Thoracic aorta (tissue), 2 donors: ENCODE results near the gene SLC25A45. TPM values are rescaled to one million over a fixed set of nuclear protein-coding genes. Genes with fewer than 3 reads are reported as not detected.
A peak's percentile ranks its signal among the peaks of the same experiment; 100 is the strongest.

ENCODE experiments used
- ATAC-seq: fragments of 150-250 bp; one replicate; pipeline ENCODE4 v1.8.0; 2017; ENCODE audit warnings: low read depth; ENCODE audit not compliant: insufficient number of reproducible peaks, low FRiP score
- DNase-seq: peaks from one replicate; pipeline ENCODE4 v3.0.0-alpha.2; 2020; ENCODE audit warnings: low spot score
- H3K27ac ChIP-seq, 2 donors: fragments of 200-600 bp; sonication (generic); 1 replicate in 1 of 2; 2 replicates in 1 of 2; pipeline ENCODE4 v1.5.1; 2016; ENCODE audit warnings: mild to moderate bottlenecking in 2 of 2, moderate library complexity in 2 of 2
- H3K27me3 ChIP-seq: fragments of 200-600 bp; sonication (generic); replicated peaks from 2 replicates; pipeline ENCODE4 v1.6.0; 2016; ENCODE audit warnings: mild to moderate bottlenecking; ENCODE audit not compliant: insufficient read depth
- H3K36me3 ChIP-seq: fragments of 200-600 bp; sonication (generic); one replicate; pipeline ENCODE4 v1.5.1; 2016
- H3K4me1 ChIP-seq, 2 donors: fragments of 200-600 bp; sonication (generic); 1 replicate in 1 of 2; 2 replicates in 1 of 2; pipeline versions ENCODE4 v1.5.1 to v1.6.0; 2016; ENCODE audit warnings: low read depth in 2 of 2, mild to moderate bottlenecking in 1 of 2; ENCODE audit not compliant: control insufficient read depth in 1 of 2
- H3K4me3 ChIP-seq: fragments of 200-600 bp; sonication (generic); 2 replicates; pipeline ENCODE4 v1.5.1; 2016; ENCODE audit warnings: mild to moderate bottlenecking
- H3K9me3 ChIP-seq: fragments of 200-600 bp; sonication (generic); 2 replicates; pipeline ENCODE4 v1.5.1; 2016
- total RNA-seq, 2 donors: library from RNA; depleted of rRNA; stranded (reverse); fragments of >200 nt; gene quantifications; one replicate each; pipeline versions ENCODE4 v1.1.0 to v1.2.3, GENCODE V29; 2016
- TF ChIP-seq, protein P1 (sequence below): fragments of 200-600 bp; sonication (generic); IDR thresholded peaks from one replicate; pipeline ENCODE4 v1.5.1; 2019; ENCODE audit warnings: antibody characterized with exemption

SLC25A45 gene
- total RNA-seq, 2 donors from 2014 or later: 19.0 to 26.7 TPM

DNA sequence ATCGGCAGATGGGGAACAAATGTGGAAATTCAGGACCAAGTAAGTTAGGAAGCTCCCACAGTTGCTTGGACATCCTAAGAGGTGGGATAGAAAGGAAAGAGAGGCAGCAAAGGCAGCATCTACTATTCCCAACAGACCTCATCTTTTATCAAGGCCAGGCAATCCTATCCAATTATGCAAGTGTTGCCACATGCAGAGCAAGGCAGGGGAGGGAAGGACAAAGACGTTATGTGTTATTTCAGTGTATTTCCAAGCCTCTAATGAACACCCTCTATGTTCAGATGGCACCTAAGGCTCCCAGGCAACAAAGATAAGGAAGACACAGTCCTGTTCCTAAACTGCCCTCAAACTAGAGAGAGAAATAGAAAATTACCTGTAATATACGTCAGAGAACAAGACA, 18.7 kb downstream of the SLC25A45 start:
- Histone ChIP-seq H3K27ac (no peak overlapping the region), H3K4me3 (no peak overlapping the region), H3K4me1 (no peaks in the 10 kb centered on the region), H3K9me3 (no peaks in the 10 kb centered on the region), H3K27me3 (no peaks in the 10 kb centered on the region), H3K36me3 (no peaks in the 10 kb centered on the region)
- ATAC-seq: no peak
- no peak for DNase-seq
- TF ChIP-seq, protein P1, sequence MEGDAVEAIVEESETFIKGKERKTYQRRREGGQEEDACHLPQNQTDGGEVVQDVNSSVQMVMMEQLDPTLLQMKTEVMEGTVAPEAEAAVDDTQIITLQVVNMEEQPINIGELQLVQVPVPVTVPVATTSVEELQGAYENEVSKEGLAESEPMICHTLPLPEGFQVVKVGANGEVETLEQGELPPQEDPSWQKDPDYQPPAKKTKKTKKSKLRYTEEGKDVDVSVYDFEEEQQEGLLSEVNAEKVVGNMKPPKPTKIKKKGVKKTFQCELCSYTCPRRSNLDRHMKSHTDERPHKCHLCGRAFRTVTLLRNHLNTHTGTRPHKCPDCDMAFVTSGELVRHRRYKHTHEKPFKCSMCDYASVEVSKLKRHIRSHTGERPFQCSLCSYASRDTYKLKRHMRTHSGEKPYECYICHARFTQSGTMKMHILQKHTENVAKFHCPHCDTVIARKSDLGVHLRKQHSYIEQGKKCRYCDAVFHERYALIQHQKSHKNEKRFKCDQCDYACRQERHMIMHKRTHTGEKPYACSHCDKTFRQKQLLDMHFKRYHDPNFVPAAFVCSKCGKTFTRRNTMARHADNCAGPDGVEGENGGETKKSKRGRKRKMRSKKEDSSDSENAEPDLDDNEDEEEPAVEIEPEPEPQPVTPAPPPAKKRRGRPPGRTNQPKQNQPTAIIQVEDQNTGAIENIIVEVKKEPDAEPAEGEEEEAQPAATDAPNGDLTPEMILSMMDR: no peak

DNA sequence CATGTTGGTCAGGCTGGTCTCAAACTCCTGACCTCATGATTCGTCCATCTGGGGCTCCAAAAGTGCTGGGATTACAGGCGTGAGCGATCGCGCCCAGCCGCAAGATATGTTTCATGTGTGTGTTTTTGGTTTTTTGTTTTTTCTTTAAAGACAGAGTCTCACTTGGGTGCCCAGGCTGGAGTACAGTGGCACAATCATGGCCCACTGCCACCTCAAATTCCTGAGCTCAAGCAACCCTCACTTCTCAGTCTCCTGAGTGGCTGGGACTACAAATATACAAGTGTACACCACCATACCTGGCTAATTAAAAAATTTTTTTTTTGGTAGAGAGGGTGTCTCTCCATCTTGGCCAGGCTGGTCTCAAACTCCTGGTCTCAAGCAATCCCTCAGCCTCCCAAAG, 19.5 kb downstream of the SLC25A45 start:
- H3K27ac ChIP-seq: no peak overlapping the region
- no peaks in the 10 kb centered on the region for H3K27me3 ChIP-seq
- DNase-seq (no peak), ATAC-seq (no peak)
- no peaks in the 10 kb centered on the region for H3K4me1 ChIP-seq
- no peak overlapping the region for H3K4me3 ChIP-seq
- TF ChIP-seq, protein P1: no peak
- H3K36me3 ChIP-seq: no peaks in the 10 kb centered on the region
- H3K9me3 ChIP-seq: no peaks in the 10 kb centered on the region

DNA sequence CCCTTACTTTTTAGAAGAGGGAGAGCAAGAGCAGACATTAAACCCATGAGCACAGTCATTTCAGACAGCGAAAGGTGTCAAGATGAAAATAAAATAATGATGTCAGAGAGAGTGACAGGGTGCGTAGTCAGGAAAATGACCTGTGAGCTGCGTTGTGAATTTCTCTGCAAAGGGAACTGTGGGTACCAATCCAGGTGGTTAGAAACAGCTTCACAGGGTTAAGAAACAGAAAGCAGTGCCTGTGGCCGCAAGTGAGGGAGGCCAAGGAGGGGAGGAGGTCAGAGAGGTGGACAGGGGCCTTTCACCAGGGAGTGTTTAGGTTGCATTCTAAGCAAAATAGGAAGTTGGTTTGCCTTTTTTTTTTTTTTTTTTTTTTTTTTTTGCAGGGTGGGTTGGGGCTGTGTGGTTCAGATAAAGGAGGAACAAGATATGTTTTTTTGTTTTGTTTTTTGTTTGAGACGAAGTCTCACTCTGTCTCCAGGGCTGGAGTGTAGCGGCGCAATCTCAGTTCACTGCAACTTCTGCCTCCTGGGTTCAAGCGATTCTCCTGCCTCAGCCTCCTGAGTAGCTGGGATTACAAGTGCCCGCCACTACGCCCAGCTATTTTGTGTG, 20.0 kb downstream of the SLC25A45 start:
- ATAC-seq (no peak), DNase-seq (no peak)
- TF ChIP-seq, protein P1: no peak
- Histone ChIP-seq H3K4me1 (no peaks in the 10 kb centered on the region), H3K27me3 (no peaks in the 10 kb centered on the region), H3K9me3 (no peaks in the 10 kb centered on the region), H3K27ac (no peak overlapping the region), H3K36me3 (no peaks in the 10 kb centered on the region), H3K4me3 (no peak overlapping the region)

DNA sequence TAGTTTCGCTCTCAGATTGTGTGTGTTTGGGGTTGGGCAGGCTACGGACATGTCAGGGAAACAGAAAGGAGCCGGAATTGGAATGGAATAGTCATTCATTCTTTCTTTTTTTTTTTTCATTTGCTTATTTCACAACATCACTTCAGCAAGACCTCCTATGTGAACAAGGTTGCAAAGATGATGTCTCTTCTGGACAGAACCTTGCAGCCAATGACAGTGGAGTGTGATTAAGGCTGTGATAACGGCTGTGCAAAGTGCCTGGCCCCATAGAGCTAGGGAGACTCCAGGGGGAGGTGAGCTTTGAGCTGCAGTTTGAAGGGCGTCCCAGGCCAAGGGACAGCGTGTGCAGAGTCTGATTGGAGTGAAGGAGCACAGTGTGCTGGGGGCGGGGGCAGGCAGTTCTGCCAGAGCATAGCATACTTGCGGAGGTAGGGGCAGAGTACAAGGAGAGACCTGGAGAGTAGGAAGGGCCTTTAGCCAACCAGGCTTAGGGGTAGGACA, 24.5 kb downstream of the SLC25A45 start:
- ATAC-seq: no peak
- Histone ChIP-seq H3K27ac (no peak overlapping the region), H3K9me3 (no peaks in the 10 kb centered on the region), H3K4me1 (peaks cover 18 to 24% of the 10 kb centered on the region in 2 donors), H3K4me3 (no peak overlapping the region), H3K27me3 (no peaks in the 10 kb centered on the region), H3K36me3 (no peaks in the 10 kb centered on the region)
- DNase-seq: no peak
- TF ChIP-seq, protein P1: no peak

DNA sequence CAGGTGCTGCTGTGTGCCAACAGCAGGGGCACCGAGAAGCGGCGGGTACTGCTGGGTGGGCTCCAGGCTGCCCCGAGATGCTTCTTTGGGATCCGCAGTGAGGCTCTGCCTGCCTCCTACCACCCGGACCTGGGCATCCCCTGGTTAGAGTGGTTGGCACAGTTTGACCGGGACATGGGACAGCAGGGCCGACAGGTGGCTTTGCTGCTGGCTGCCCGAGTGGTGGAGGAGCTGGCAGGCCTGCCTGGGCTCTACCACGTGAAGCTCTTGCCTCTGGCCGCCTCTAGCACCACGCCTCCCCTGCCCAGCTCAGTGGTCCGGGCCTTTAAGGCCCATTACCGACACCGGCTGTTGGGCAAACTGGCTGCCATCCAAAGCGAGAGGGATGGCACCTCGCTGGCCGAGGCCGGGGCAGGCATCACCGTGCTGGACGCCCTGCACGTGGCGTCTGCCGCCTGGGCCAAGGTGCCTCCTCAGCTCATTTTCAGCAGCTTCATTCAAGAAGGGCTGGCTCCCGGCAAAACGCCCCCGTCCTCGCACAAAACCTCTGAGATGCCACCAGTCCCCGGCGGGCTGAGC, 26.0 kb downstream of the SLC25A45 start:
- Histone ChIP-seq H3K9me3 (no peaks in the 10 kb centered on the region), H3K36me3 (peaks cover 12% of the 10 kb centered on the region), H3K4me1 (peaks cover 18 to 24% of the 10 kb centered on the region in 2 donors), H3K27ac (no peak overlapping the region), H3K4me3 (peak overlapping the region; percentile 72), H3K27me3 (no peaks in the 10 kb centered on the region)
- TF ChIP-seq, protein P1: no peak
- ATAC-seq (no peak), DNase-seq (no peak)
